Measurements from ENCODE around the gene BICD2. TPM values are rescaled to one million over a fixed set of nuclear protein-coding genes. Genes with fewer than 3 reads are reported as not detected.

The BICD2 gene
- total RNA-seq, 2 donors from 2014 or later: 22.9 to 34.0 TPM

GRCh38 chr9:92737216-92737606 lies 27.4 kb downstream of the BICD2 start:
- peak overlapping the region; percentile 69 for H3K27ac Mint-ChIP-seq
- ATAC-seq: no peak

GRCh38 chr9:92736563-92737215 lies 27.9 kb downstream of the BICD2 start:
- Mint-ChIP-seq H3K27ac (peak overlapping the region; percentile 69), H3K4me1 (peaks cover 46% of the 10 kb centered on the region), H3K27me3 (no peaks in the 10 kb centered on the region), H3K4me3 (no peak overlapping the region), H3K36me3 (ENCODE audit: low read depth) (no peaks in the 10 kb centered on the region)
- ATAC-seq: no peak
- DNase-seq: no peak
- H3K9me3 ChIP-seq (ENCODE audit: control insufficient read depth, low read length, poor library complexity, severe bottlenecking): no peaks in the 10 kb centered on the region

More at GRCh38 chr9:92737216-92737606, 27.4 kb downstream of the BICD2 start:
- Mint-ChIP-seq H3K27me3 (no peaks in the 10 kb centered on the region), H3K36me3 (ENCODE audit: low read depth) (no peaks in the 10 kb centered on the region), H3K4me3 (no peak overlapping the region), H3K4me1 (peaks cover 41% of the 10 kb centered on the region)
- no peak for DNase-seq
- H3K9me3 ChIP-seq (ENCODE audit: control insufficient read depth, low read length, poor library complexity, severe bottlenecking): no peaks in the 10 kb centered on the region

- H3K4me1 Mint-ChIP-seq: peaks cover 43% of the 10 kb centered on the region
- H3K27ac Mint-ChIP-seq: no peak overlapping the region
- no peaks in the 10 kb centered on the region for H3K27me3 Mint-ChIP-seq
- ATAC-seq: no peak
- no peaks in the 10 kb centered on the region for H3K9me3 ChIP-seq (ENCODE audit: control insufficient read depth, low read length, poor library complexity, severe bottlenecking)
- H3K36me3 Mint-ChIP-seq (ENCODE audit: low read depth): no peaks in the 10 kb centered on the region
- DNase-seq: no peak
- H3K4me3 Mint-ChIP-seq: no peak overlapping the region
These were observed 28.7 kb downstream of the BICD2 start for GRCh38 chr9:92735636-92736562.

GRCh38 chr9:92734931-92735635 lies 29.6 kb downstream of the BICD2 start:
- H3K4me3 Mint-ChIP-seq: no peak overlapping the region
- ATAC-seq: no peak
- H3K27ac Mint-ChIP-seq: no peak overlapping the region

GRCh38 chr9:92730897-92731296 lies 33.7 kb downstream of the BICD2 start:
- Mint-ChIP-seq H3K4me3 (no peak overlapping the region), H3K27me3 (no peaks in the 10 kb centered on the region), H3K4me1 (peaks cover 26% of the 10 kb centered on the region), H3K27ac (peak overlapping the region; percentile 86), H3K36me3 (ENCODE audit: low read depth) (no peaks in the 10 kb centered on the region)
- no peak for ATAC-seq
- no peak for DNase-seq
- H3K9me3 ChIP-seq (ENCODE audit: control insufficient read depth, low read length, poor library complexity, severe bottlenecking): no peaks in the 10 kb centered on the region

More at GRCh38 chr9:92734931-92735635, 29.6 kb downstream of the BICD2 start:
- peaks cover 37% of the 10 kb centered on the region for H3K4me1 Mint-ChIP-seq
- H3K27me3 Mint-ChIP-seq: no peaks in the 10 kb centered on the region
- no peaks in the 10 kb centered on the region for H3K36me3 Mint-ChIP-seq (ENCODE audit: low read depth)
- no peaks in the 10 kb centered on the region for H3K9me3 ChIP-seq (ENCODE audit: control insufficient read depth, low read length, poor library complexity, severe bottlenecking)
- DNase-seq: no peak

GRCh38 chr9:92729735-92730155 lies 34.9 kb downstream of the BICD2 start:
- Mint-ChIP-seq H3K27ac (peak overlapping the region; percentile 3), H3K36me3 (ENCODE audit: low read depth) (no peaks in the 10 kb centered on the region), H3K4me3 (peak overlapping the region; percentile 52), H3K27me3 (no peaks in the 10 kb centered on the region), H3K4me1 (peaks cover 20% of the 10 kb centered on the region)
- no peaks in the 10 kb centered on the region for H3K9me3 ChIP-seq (ENCODE audit: control insufficient read depth, low read length, poor library complexity, severe bottlenecking)
- no peak for DNase-seq
- ATAC-seq: peak; percentile 16

GRCh38 chr9:92728831-92729734 lies 35.5 kb downstream of the BICD2 start:
- no peak for DNase-seq

GRCh38 chr9:92727716-92728700 lies 36.6 kb downstream of the BICD2 start:
- H3K9me3 ChIP-seq (ENCODE audit: control insufficient read depth, low read length, poor library complexity, severe bottlenecking): no peaks in the 10 kb centered on the region
- no peak for DNase-seq
- ATAC-seq: no peak
- H3K4me3 Mint-ChIP-seq: no peak overlapping the region
- H3K36me3 Mint-ChIP-seq (ENCODE audit: low read depth): peaks cover 3% of the 10 kb centered on the region
- peaks cover 29% of the 10 kb centered on the region for H3K4me1 Mint-ChIP-seq
- no peaks in the 10 kb centered on the region for H3K27me3 Mint-ChIP-seq
- peak overlapping the region; percentile 76 for H3K27ac Mint-ChIP-seq

More at GRCh38 chr9:92728831-92729734, 35.5 kb downstream of the BICD2 start:
- Mint-ChIP-seq H3K4me3 (no peak overlapping the region), H3K27ac (no peak overlapping the region), H3K4me1 (peaks cover 24% of the 10 kb centered on the region), H3K27me3 (no peaks in the 10 kb centered on the region), H3K36me3 (ENCODE audit: low read depth) (peaks cover 3% of the 10 kb centered on the region)
- peak; percentile 61 for ATAC-seq
- H3K9me3 ChIP-seq (ENCODE audit: control insufficient read depth, low read length, poor library complexity, severe bottlenecking): no peaks in the 10 kb centered on the region

- no peak for ATAC-seq
- Mint-ChIP-seq H3K4me3 (no peak overlapping the region), H3K36me3 (ENCODE audit: low read depth) (peaks cover 3% of the 10 kb centered on the region), H3K4me1 (peaks cover 28% of the 10 kb centered on the region), H3K27ac (peak overlapping the region; percentile 76), H3K27me3 (no peaks in the 10 kb centered on the region)
- H3K9me3 ChIP-seq (ENCODE audit: control insufficient read depth, low read length, poor library complexity, severe bottlenecking): no peaks in the 10 kb centered on the region
- no peak for DNase-seq
These were observed 37.5 kb downstream of the BICD2 start for GRCh38 chr9:92726971-92727715.

GRCh38 chr9:92726348-92726747 lies 38.3 kb downstream of the BICD2 start:
- Mint-ChIP-seq H3K4me1 (peaks cover 20% of the 10 kb centered on the region), H3K27ac (peak overlapping the region; percentile 76), H3K27me3 (no peaks in the 10 kb centered on the region), H3K4me3 (no peak overlapping the region), H3K36me3 (ENCODE audit: low read depth) (peaks cover 3% of the 10 kb centered on the region)
- DNase-seq (no peak), ATAC-seq (no peak)
- no peaks in the 10 kb centered on the region for H3K9me3 ChIP-seq (ENCODE audit: control insufficient read depth, low read length, poor library complexity, severe bottlenecking)

GRCh38 chr9:92725766-92726165 lies 38.9 kb downstream of the BICD2 start:
- no peaks in the 10 kb centered on the region for H3K9me3 ChIP-seq (ENCODE audit: control insufficient read depth, low read length, poor library complexity, severe bottlenecking)
- H3K27ac Mint-ChIP-seq: peak overlapping the region; percentile 76
- H3K4me3 Mint-ChIP-seq: no peak overlapping the region
- no peaks in the 10 kb centered on the region for H3K27me3 Mint-ChIP-seq
- H3K36me3 Mint-ChIP-seq (ENCODE audit: low read depth): peaks cover 3% of the 10 kb centered on the region
- ATAC-seq (no peak), DNase-seq (no peak)
- H3K4me1 Mint-ChIP-seq: peaks cover 23% of the 10 kb centered on the region
